Smooth muscle cell (in vitro differentiated cells): ENCODE measurements around the gene ZBTB32. TPM values are rescaled to one million over a fixed set of nuclear protein-coding genes. Genes with fewer than 3 reads are reported as not detected.
"Not testable (repeated sequence)": the region's sequence is repeated elsewhere in the genome, so short reads cannot be mapped to it uniquely, and the experiment has no call there.

Experiments
- DNase-seq: peaks from one replicate; lab custom pipeline; 2025; ENCODE audit not compliant: unreplicated experiment; lab: John Stamatoyannopoulos, UW
- H2AFZ ChIP-seq: fragments of 200-600 bp; sonication (generic); 2 replicates; pipeline ENCODE4 v1.6.0; 2016; ENCODE audit warnings: antibody characterized with exemption, low read depth, mild to moderate bottlenecking
- H3F3A ChIP-seq: fragments of 200-600 bp; sonication (generic); 2 replicates; pipeline ENCODE4 v1.6.0; 2017; ENCODE audit warnings: antibody characterized with exemption, low read depth
- H3K27ac ChIP-seq: fragments of 200-600 bp; sonication (generic); 2 replicates; pipeline ENCODE4 v1.5.1; 2016; ENCODE audit warnings: low read depth, mild to moderate bottlenecking
- H3K27me3 ChIP-seq: fragments of 200-600 bp; sonication (generic); 2 replicates; pipeline ENCODE4 v1.6.1; 2016; ENCODE audit warnings: low read depth, mild to moderate bottlenecking
- H3K36me3 ChIP-seq: fragments of 200-600 bp; sonication (generic); 2 replicates; pipeline ENCODE4 v1.5.1; 2016; ENCODE audit warnings: low read depth
- H3K4me1 ChIP-seq: fragments of 200-600 bp; sonication (generic); 2 replicates; pipeline ENCODE4 v1.5.1; 2016; ENCODE audit warnings: low read depth
- H3K4me2 ChIP-seq: fragments of 200-600 bp; sonication (generic); 2 replicates; pipeline ENCODE4 v1.6.0; 2016; ENCODE audit warnings: mild to moderate bottlenecking
- H3K4me3 ChIP-seq: fragments of 200-600 bp; sonication (generic); 2 replicates; pipeline ENCODE4 v1.5.1; 2016; ENCODE audit warnings: mild to moderate bottlenecking
- H3K79me2 ChIP-seq: fragments of 200-600 bp; sonication (generic); 2 replicates; pipeline ENCODE4 v1.6.0; 2016; ENCODE audit warnings: low read depth, mild to moderate bottlenecking
- H3K9ac ChIP-seq: fragments of 200-600 bp; sonication (generic); 2 replicates; pipeline ENCODE4 v1.6.0; 2016; ENCODE audit warnings: low read depth
- H3K9me3 ChIP-seq: fragments of 200-600 bp; sonication (generic); replicated peaks from 2 replicates; pipeline ENCODE4 v1.5.1; 2016; ENCODE audit warnings: low read depth
- H4K20me1 ChIP-seq: fragments of 200-600 bp; sonication (generic); 2 replicates; pipeline ENCODE4 v1.6.0; 2016; ENCODE audit warnings: low read depth
- CTCF ChIP-seq: fragments of 200-600 bp; sonication (generic); IDR thresholded peaks from 2 replicates; pipeline ENCODE4 v1.5.1; 2017; ENCODE audit warnings: borderline replicate concordance, mild to moderate bottlenecking, antibody characterized with exemption; ENCODE audit not compliant: insufficient read depth, poor library complexity, severe bottlenecking
- WGBS: methylation state at CpG from one replicate; pipeline ENCODE4 v1.1.7; 2016; ENCODE audit warnings: low lambda C conversion rate; 5-methylcytosine and 5-hydroxymethylcytosine counted together
- polyA plus RNA-seq: library from polyadenylated mRNA; unstranded; fragments of >200 nt; fragmentation: Nextera tagmentation; extraction: Ambion mirVana; gene quantifications from 2 replicates; pipeline ENCODE4 v1.2.1, GENCODE V29; 2016
- total RNA-seq: library from RNA; depleted of rRNA; stranded (reverse); fragments of >200 nt; gene quantifications from 2 replicates; pipeline ENCODE4 v1.2.3, GENCODE V29; 2014

ZBTB32 gene
- total and polyA plus RNA-seq, 2 experiments from 2014 or later: 1.3 TPM; not detected in 1

GRCh38 chr19:35689836-35690235 lies 14.5 kb upstream of the ZBTB32 start:
- Histone ChIP-seq H3K27ac (no peak overlapping the region), H3K9me3 (no peaks in the 10 kb centered on the region), H3K9ac (no peak overlapping the region), H3K4me3 (no peak overlapping the region), H3K27me3 (no peaks in the 10 kb centered on the region), H3K36me3 (no peaks in the 10 kb centered on the region), H3F3A (no peaks in the 10 kb centered on the region), H3K4me2 (no peak overlapping the region), H3K79me2 (no peaks in the 10 kb centered on the region), H3K4me1 (no peaks in the 10 kb centered on the region), H2AFZ (no peak overlapping the region), H4K20me1 (no peaks in the 10 kb centered on the region)
- WGBS: 84% methylated on average over 4 of the region's 4 CpGs
- no peak for DNase-seq
- TF ChIP-seq CTCF: no peak

GRCh38 chr19:35691106-35691505 lies 13.3 kb upstream of the ZBTB32 start:
- not testable (repeated sequence) for H3K9ac ChIP-seq, DNase-seq, H3K79me2 ChIP-seq

GRCh38 chr19:35692010-35692409 lies 12.3 kb upstream of the ZBTB32 start:
- no peak for DNase-seq
- Histone ChIP-seq H3K9ac (no peak overlapping the region), H3K4me1 (no peaks in the 10 kb centered on the region), H3K9me3 (no peaks in the 10 kb centered on the region), H2AFZ (no peak overlapping the region), H3K79me2 (no peaks in the 10 kb centered on the region), H3K36me3 (no peaks in the 10 kb centered on the region), H3F3A (no peaks in the 10 kb centered on the region), H3K4me3 (no peak overlapping the region), H3K4me2 (no peak overlapping the region), H4K20me1 (no peaks in the 10 kb centered on the region), H3K27me3 (no peaks in the 10 kb centered on the region), H3K27ac (no peak overlapping the region)
- no peak for TF ChIP-seq CTCF
- WGBS: 82% methylated on average over 10 of the region's 11 CpGs

More at GRCh38 chr19:35691106-35691505, 13.3 kb upstream of the ZBTB32 start:
- not testable (repeated sequence) for H3K4me2 ChIP-seq, H3K4me3 ChIP-seq, H3K27me3 ChIP-seq, H3F3A ChIP-seq, H4K20me1 ChIP-seq, H3K27ac ChIP-seq, H3K9me3 ChIP-seq, H2AFZ ChIP-seq, H3K4me1 ChIP-seq, H3K36me3 ChIP-seq
- WGBS: 95% methylated on average over 36 of the region's 37 CpGs

- Histone ChIP-seq H3K36me3 (no peaks in the 10 kb centered on the region), H4K20me1 (no peaks in the 10 kb centered on the region), H3K27me3 (no peaks in the 10 kb centered on the region), H3K4me2 (no peak overlapping the region), H3K9ac (no peak overlapping the region), H3K4me3 (no peak overlapping the region), H2AFZ (no peak overlapping the region), H3F3A (no peaks in the 10 kb centered on the region), H3K79me2 (no peaks in the 10 kb centered on the region), H3K4me1 (no peaks in the 10 kb centered on the region), H3K27ac (no peak overlapping the region), H3K9me3 (no peaks in the 10 kb centered on the region)
- DNase-seq: no peak
- no peak for TF ChIP-seq CTCF
- WGBS: 25% methylated on average over 8 of the region's 8 CpGs
Measured at GRCh38 chr19:35693422-35693821, 10.9 kb upstream of the ZBTB32 start.
